HEK293 (cell line): Measurements from ENCODE around the gene SRPK3.

ENCODE experiments used
- CTCF ChIP-seq: fragments of 450-650 bp; formaldehyde crosslinking; IDR thresholded peaks from 2 replicates; pipeline ENCODE4 v1.5.1; 2016; ENCODE audit warnings: missing biosample characterization, missing genetic modification characterization
- GLIS1 ChIP-seq: fragments of 450-650 bp; formaldehyde crosslinking; IDR thresholded peaks from 2 replicates; pipeline ENCODE4 v1.5.1; 2016; ENCODE audit warnings: missing biosample characterization, missing genetic modification characterization
- HOXA7 ChIP-seq: sonication (generic); formaldehyde crosslinking; IDR thresholded peaks from 2 replicates; pipeline ENCODE4 v1.8.1; 2022; ENCODE audit warnings: missing genetic modification reagents, borderline replicate concordance
- HOXD13 ChIP-seq: sonication (generic); formaldehyde crosslinking; IDR thresholded peaks from 2 replicates; pipeline ENCODE4 v1.8.0; 2022; ENCODE audit warnings: missing genetic modification reagents, borderline replicate concordance
- KLF9 ChIP-seq: fragments of 450-650 bp; formaldehyde crosslinking; IDR thresholded peaks from 2 replicates; pipeline ENCODE4 v1.5.1; 2016; ENCODE audit warnings: missing biosample characterization, missing genetic modification characterization, low read depth
- REPIN1 ChIP-seq: fragments of 450-650 bp; formaldehyde crosslinking; IDR thresholded peaks from 2 replicates; pipeline ENCODE4 v1.5.1; 2017; ENCODE audit warnings: missing biosample characterization, missing genetic modification characterization, low read depth
- TCF7L2 ChIP-seq: IDR thresholded peaks from 2 replicates; pipeline ENCODE4 v1.6.1; 2011; ENCODE audit warnings: low read depth, mild to moderate bottlenecking, inconsistent platforms, low read length, moderate library complexity, borderline replicate concordance
- TSHZ1 ChIP-seq: fragments of 450-650 bp; formaldehyde crosslinking; IDR thresholded peaks from 2 replicates; pipeline ENCODE4 v1.5.1; 2016; ENCODE audit warnings: missing biosample characterization, missing genetic modification characterization, borderline replicate concordance
- ZBTB1 ChIP-seq: fragments of 450-650 bp; formaldehyde crosslinking; IDR thresholded peaks from 2 replicates; pipeline ENCODE4 v1.5.1; 2016; ENCODE audit warnings: missing biosample characterization, missing genetic modification characterization
- ZFP37 ChIP-seq: fragments of 450-650 bp; formaldehyde crosslinking; IDR thresholded peaks from 2 replicates; pipeline ENCODE4 v1.5.1; 2016; ENCODE audit warnings: missing biosample characterization, missing genetic modification characterization
- ZNF10 ChIP-seq: fragments of 450-650 bp; formaldehyde crosslinking; IDR thresholded peaks from 2 replicates; pipeline ENCODE4 v1.5.1; 2017; ENCODE audit warnings: missing biosample characterization, missing genetic modification characterization
- ZNF155 ChIP-seq: fragments of 450-650 bp; formaldehyde crosslinking; IDR thresholded peaks from 2 replicates; pipeline ENCODE4 v1.5.1; 2016; ENCODE audit warnings: missing biosample characterization, missing genetic modification characterization
- ZNF16 ChIP-seq: fragments of 450-650 bp; formaldehyde crosslinking; IDR thresholded peaks from 2 replicates; pipeline ENCODE4 v1.5.1; 2016; ENCODE audit warnings: low read depth, missing biosample characterization, missing genetic modification characterization
- ZNF2 ChIP-seq: fragments of 450-650 bp; formaldehyde crosslinking; IDR thresholded peaks from 2 replicates; pipeline ENCODE4 v1.5.1; 2016; ENCODE audit warnings: missing biosample characterization, missing genetic modification characterization
- ZNF221 ChIP-seq: fragments of 450-650 bp; formaldehyde crosslinking; IDR thresholded peaks from 2 replicates; pipeline ENCODE4 v1.5.1; 2017; ENCODE audit warnings: missing biosample characterization, missing genetic modification characterization, borderline replicate concordance
- ZNF302 ChIP-seq: fragments of 450-650 bp; formaldehyde crosslinking; IDR thresholded peaks from 2 replicates; pipeline ENCODE4 v1.5.1; 2016; ENCODE audit warnings: missing biosample characterization, missing genetic modification characterization, low read depth
- ZNF324 ChIP-seq: fragments of 450-650 bp; formaldehyde crosslinking; IDR thresholded peaks from 2 replicates; pipeline ENCODE4 v1.5.1; 2016; ENCODE audit warnings: missing biosample characterization, missing genetic modification characterization
- ZNF416 ChIP-seq: fragments of 450-650 bp; formaldehyde crosslinking; IDR thresholded peaks from 2 replicates; pipeline ENCODE4 v1.5.1; 2016; ENCODE audit warnings: missing biosample characterization, missing genetic modification characterization
- ZNF433 ChIP-seq: fragments of 450-650 bp; formaldehyde crosslinking; IDR thresholded peaks from 2 replicates; pipeline ENCODE4 v1.5.1; 2016; ENCODE audit warnings: missing biosample characterization, missing genetic modification characterization, low read depth
- ZNF580 ChIP-seq: fragments of 450-650 bp; formaldehyde crosslinking; IDR thresholded peaks from 2 replicates; pipeline ENCODE4 v1.5.1; 2016; ENCODE audit warnings: missing biosample characterization, missing genetic modification characterization
- ZNF585B ChIP-seq: fragments of 450-650 bp; formaldehyde crosslinking; IDR thresholded peaks from 2 replicates; pipeline ENCODE4 v1.5.1; 2016; ENCODE audit warnings: missing biosample characterization, missing genetic modification characterization
- ZNF624 ChIP-seq: fragments of 450-650 bp; formaldehyde crosslinking; IDR thresholded peaks from 2 replicates; pipeline ENCODE4 v1.5.1; 2017; ENCODE audit warnings: missing biosample characterization, missing genetic modification characterization
- ZNF629 ChIP-seq: fragments of 450-650 bp; formaldehyde crosslinking; IDR thresholded peaks from 2 replicates; pipeline ENCODE4 v1.5.1; 2017; ENCODE audit warnings: missing biosample characterization, missing genetic modification characterization
- ZNF645 ChIP-seq: fragments of 450-650 bp; formaldehyde crosslinking; IDR thresholded peaks from 2 replicates; pipeline ENCODE4; 2016; ENCODE audit warnings: missing biosample characterization, missing genetic modification characterization
- ZNF664 ChIP-seq: fragments of 450-650 bp; formaldehyde crosslinking; IDR thresholded peaks from 2 replicates; pipeline ENCODE4 v1.5.1; 2016; ENCODE audit warnings: missing biosample characterization, missing genetic modification characterization
- ZNF707 ChIP-seq: fragments of 450-650 bp; formaldehyde crosslinking; IDR thresholded peaks from 2 replicates; pipeline ENCODE4 v1.5.1; 2016; ENCODE audit warnings: missing biosample characterization, missing genetic modification characterization
- ZNF747 ChIP-seq: fragments of 450-650 bp; formaldehyde crosslinking; IDR thresholded peaks from 2 replicates; pipeline ENCODE4 v1.5.1; 2016; ENCODE audit warnings: missing biosample characterization, missing genetic modification characterization
- ZSCAN16 ChIP-seq: fragments of 450-650 bp; formaldehyde crosslinking; IDR thresholded peaks from 2 replicates; pipeline ENCODE4 v1.5.1; 2016; ENCODE audit warnings: missing biosample characterization, missing genetic modification characterization
- TF ChIP-seq, protein P1 (sequence below): fragments of 450-650 bp; formaldehyde crosslinking; IDR thresholded peaks from 2 replicates; pipeline ENCODE4 v1.5.1; 2016; ENCODE audit warnings: missing biosample characterization, missing genetic modification characterization
- TF ChIP-seq, protein P2 (sequence below): fragments of 450-650 bp; formaldehyde crosslinking; IDR thresholded peaks from 2 replicates; pipeline ENCODE4 v1.5.1; 2017; ENCODE audit warnings: missing biosample characterization, missing genetic modification characterization

SRPK3 gene

GRCh38 chrX:153763989-153764755 lies 16.7 kb upstream of the SRPK3 start, which contains the start of gene PLXNB3 (continued):
- TF ChIP-seq TSHZ1 (tag by site-specific recombination), result no peak
- TF ChIP-seq ZNF155 (tag by site-specific recombination), result no peak
- TF ChIP-seq ZNF629 (tag by site-specific recombination), result 0 out of 2 replicates have a peak, but pooled peaks have one; percentile 36
- no peak for TF ChIP-seq ZFP37 (tag by site-specific recombination)
- TF ChIP-seq ZNF624 (tag by site-specific recombination), result no peak
- TF ChIP-seq CTCF (tag by site-specific recombination), result peak; percentile 87
- peak; percentile 32; the same call in 1 of the 2 replicates for TF ChIP-seq KLF9
- TF ChIP-seq ZNF324 (tag by site-specific recombination), result 0 out of 2 replicates have a peak, but pooled peaks have one; percentile 26
- no peak for TF ChIP-seq ZNF707
- no peak for TF ChIP-seq ZNF664 (tag by site-specific recombination)
- no peak for TF ChIP-seq ZNF2 (tag by site-specific recombination)
- TF ChIP-seq ZNF433 (tag by site-specific recombination), result no peak
- no peak for TF ChIP-seq TCF7L2
- TF ChIP-seq ZNF416 (tag by site-specific recombination), result no peak
- no peak for TF ChIP-seq ZNF580
- TF ChIP-seq, protein P1, sequence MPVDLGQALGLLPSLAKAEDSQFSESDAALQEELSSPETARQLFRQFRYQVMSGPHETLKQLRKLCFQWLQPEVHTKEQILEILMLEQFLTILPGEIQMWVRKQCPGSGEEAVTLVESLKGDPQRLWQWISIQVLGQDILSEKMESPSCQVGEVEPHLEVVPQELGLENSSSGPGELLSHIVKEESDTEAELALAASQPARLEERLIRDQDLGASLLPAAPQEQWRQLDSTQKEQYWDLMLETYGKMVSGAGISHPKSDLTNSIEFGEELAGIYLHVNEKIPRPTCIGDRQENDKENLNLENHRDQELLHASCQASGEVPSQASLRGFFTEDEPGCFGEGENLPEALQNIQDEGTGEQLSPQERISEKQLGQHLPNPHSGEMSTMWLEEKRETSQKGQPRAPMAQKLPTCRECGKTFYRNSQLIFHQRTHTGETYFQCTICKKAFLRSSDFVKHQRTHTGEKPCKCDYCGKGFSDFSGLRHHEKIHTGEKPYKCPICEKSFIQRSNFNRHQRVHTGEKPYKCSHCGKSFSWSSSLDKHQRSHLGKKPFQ (tag by site-specific recombination), result no peak
- TF ChIP-seq ZNF10 (tag by site-specific recombination), result no peak; the same call in 1 of the 2 replicates
- TF ChIP-seq HOXA7 (CRISPR knock-in tag), result no peak
- TF ChIP-seq, protein P2, sequence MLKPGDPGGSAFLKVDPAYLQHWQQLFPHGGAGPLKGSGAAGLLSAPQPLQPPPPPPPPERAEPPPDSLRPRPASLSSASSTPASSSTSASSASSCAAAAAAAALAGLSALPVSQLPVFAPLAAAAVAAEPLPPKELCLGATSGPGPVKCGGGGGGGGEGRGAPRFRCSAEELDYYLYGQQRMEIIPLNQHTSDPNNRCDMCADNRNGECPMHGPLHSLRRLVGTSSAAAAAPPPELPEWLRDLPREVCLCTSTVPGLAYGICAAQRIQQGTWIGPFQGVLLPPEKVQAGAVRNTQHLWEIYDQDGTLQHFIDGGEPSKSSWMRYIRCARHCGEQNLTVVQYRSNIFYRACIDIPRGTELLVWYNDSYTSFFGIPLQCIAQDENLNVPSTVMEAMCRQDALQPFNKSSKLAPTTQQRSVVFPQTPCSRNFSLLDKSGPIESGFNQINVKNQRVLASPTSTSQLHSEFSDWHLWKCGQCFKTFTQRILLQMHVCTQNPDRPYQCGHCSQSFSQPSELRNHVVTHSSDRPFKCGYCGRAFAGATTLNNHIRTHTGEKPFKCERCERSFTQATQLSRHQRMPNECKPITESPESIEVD (tag by site-specific recombination), result no peak
- no peak for TF ChIP-seq ZNF16 (tag by site-specific recombination)
- no peak for TF ChIP-seq ZBTB1 (tag by site-specific recombination)
- TF ChIP-seq ZNF645 (tag by site-specific recombination), result no peak
- TF ChIP-seq ZNF747 (tag by site-specific recombination), result no peak
- no peak for TF ChIP-seq HOXD13 (CRISPR knock-in tag)
- no peak for TF ChIP-seq ZNF221 (tag by site-specific recombination)
- TF ChIP-seq ZNF302 (tag by site-specific recombination), result no peak
- TF ChIP-seq ZNF585B, result no peak
- TF ChIP-seq ZSCAN16, result no peak
- no peak for TF ChIP-seq GLIS1
- no peak for TF ChIP-seq REPIN1 (tag by site-specific recombination)
